Effector memory CD8-positive, alpha-beta T cell (primary cell): ENCODE data around the gene FBP2.

Experiments
- ATAC-seq: fragments of 150-1000 bp; cut with Tn5 transposase; replicated peaks from 2 replicates; pipeline ENCODE4 v1.10.0; 2021; ENCODE audit warnings: mild to moderate bottlenecking, moderate library complexity
- DNase-seq, 3 experiments: peaks; one replicate each; pipeline ENCODE4 v3.0.0; 2021
- H3K27ac Mint-ChIP-seq, 2 donors: one replicate each; pipeline ENCODE4 v1.8.0; 2022; ENCODE audit warnings: mild to moderate bottlenecking in 2 of 2, mixed read lengths in 2 of 2, moderate library complexity in 2 of 2
- H3K27me3 Mint-ChIP-seq, 2 donors: one replicate each; pipeline ENCODE4 v1.8.0; 2022; ENCODE audit warnings: mixed read lengths in 2 of 2
- H3K36me3 Mint-ChIP-seq: one replicate; pipeline ENCODE4 v1.8.0; 2022; ENCODE audit warnings: mild to moderate bottlenecking, moderate library complexity, mixed read lengths; ENCODE audit not compliant: insufficient read depth
- H3K4me1 Mint-ChIP-seq, 2 donors: one replicate each; pipeline ENCODE4 v1.8.0; 2022; ENCODE audit warnings: low read depth in 2 of 2, mixed read lengths in 2 of 2
- H3K4me3 Mint-ChIP-seq, 2 donors: one replicate each; pipeline ENCODE4 v1.8.0; 2022; ENCODE audit warnings: mild to moderate bottlenecking in 2 of 2, mixed read lengths in 2 of 2, moderate library complexity in 2 of 2
- H3K9me3 Mint-ChIP-seq, 2 donors: one replicate each; pipeline ENCODE4 v1.8.0; 2022; ENCODE audit warnings: mixed read lengths in 2 of 2
- total RNA-seq, 9 experiments: gene quantifications; one replicate each; lab custom pipeline; 2026; lab: John Stamatoyannopoulos, UW

FBP2 gene
- total RNA-seq: 0 to 0.06 (median 0) reads per million in 9 experiments

DNA sequence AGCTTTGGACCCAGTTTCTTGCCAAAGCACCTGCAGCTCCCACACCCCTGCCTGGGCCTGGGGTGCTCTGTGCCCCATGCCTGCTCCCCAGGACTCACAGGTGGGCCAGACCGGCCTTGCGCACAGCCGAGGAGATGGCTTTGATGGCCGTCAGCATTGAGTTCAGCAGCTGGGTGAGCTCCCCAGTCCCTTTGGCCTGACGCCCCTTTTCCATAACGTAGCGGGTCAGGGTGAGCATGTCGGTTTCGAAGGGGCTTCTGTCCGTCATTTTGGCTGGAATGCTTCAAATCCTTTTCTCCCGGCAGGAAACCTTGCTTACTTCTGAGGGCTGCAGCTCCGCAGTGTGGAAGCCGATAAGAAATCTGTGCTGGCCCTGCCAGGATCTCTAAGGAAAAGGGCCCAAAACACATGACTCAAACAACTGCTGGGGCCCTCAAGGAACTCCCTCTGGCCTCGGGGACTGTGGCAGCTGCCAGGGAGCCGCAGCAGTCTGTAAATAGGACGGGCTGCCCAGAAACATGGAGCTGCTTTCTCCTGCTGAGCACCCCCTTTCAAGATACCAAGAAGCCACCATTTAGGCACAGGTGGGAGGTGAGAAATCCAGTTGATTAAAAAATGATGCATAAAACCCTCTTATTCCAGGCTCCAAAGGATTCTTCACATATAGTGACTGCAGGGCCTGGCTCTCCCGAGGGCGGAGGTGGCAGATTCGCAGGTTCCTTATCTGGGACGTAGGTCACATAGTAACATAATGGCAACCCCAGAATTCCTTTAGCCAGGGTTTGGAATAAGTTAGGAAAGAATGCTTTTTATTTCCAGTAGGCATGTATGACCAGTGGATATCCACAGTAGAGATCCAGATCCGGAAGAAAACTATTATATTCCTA is at the start of gene FBP2:
FBP2 (minus strand) TSS at position 366 of the 887 bp plus-strand sequence; CDS start at position 268, 98 bp downstream.
- Mint-ChIP-seq H3K36me3 (no peaks in the 10 kb centered on the region), H3K4me3 (no peak within 1 kb of the TSS), H3K4me1 (no peaks in the 10 kb centered on the region), H3K27ac (no peak within 1 kb of the TSS), H3K9me3 (no peaks in the 10 kb centered on the region), H3K27me3 (peaks cover 16 to 66% of the 10 kb centered on the region in 2 donors)
- ATAC-seq (no peak), DNase-seq (no peak)

DNA sequence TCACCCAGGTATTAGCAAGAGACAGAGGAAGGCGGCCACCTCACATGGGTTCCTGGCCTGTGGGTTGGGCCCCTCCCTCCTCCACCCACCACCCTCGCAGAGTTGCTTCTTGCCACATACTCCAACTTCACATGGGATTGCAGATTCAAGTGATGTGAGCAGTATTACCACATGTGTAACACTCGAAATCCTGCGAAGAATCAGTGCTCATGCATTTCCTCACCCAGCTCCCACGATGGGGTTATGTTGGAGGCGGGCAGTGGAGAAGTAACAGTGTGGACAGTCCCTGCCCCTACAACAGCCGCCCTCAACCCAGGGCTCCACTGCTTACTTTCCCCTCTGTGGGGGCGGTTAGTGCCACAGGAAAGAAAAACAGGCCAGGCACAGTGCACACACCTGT is 49.6 kb upstream of the FBP2 start:
- peaks cover 10 to 26% of the 10 kb centered on the region in 2 donors for H3K27me3 Mint-ChIP-seq
- no peak overlapping the region for H3K27ac Mint-ChIP-seq
- H3K4me1 Mint-ChIP-seq: peaks cover 9% of the 10 kb centered on the region in 2 donors
- no peak overlapping the region for H3K4me3 Mint-ChIP-seq
- DNase-seq: no peak
- no peak for ATAC-seq
- peaks cover 5% of the 10 kb centered on the region for H3K36me3 Mint-ChIP-seq
- no peaks in the 10 kb centered on the region for H3K9me3 Mint-ChIP-seq

DNA sequence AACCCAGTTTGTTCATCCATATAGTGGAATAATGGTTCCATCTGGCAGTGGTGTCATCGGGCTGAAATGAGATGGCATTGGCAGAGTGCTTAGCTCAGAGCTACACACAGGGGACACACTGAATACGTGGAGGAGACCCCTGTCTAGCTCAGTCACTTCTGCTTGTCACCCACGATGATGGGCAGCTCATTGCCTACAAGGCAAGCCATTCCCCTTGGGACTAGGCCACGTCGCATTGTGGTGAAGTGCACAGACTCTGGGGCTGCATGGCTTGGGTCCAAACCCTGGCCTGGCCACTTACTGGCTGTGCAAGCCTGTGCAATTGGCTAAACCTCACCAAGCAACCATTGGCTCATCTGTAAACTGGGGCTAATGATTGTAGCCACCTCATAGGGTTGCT is 48.9 kb upstream of the FBP2 start:
- Mint-ChIP-seq H3K27me3 (peaks cover 12 to 22% of the 10 kb centered on the region in 2 donors), H3K36me3 (peaks cover 5% of the 10 kb centered on the region), H3K4me3 (no peak overlapping the region), H3K27ac (no peak overlapping the region), H3K4me1 (peaks cover 9% of the 10 kb centered on the region in 2 donors), H3K9me3 (no peaks in the 10 kb centered on the region)
- ATAC-seq (no peak), DNase-seq (no peak)

DNA sequence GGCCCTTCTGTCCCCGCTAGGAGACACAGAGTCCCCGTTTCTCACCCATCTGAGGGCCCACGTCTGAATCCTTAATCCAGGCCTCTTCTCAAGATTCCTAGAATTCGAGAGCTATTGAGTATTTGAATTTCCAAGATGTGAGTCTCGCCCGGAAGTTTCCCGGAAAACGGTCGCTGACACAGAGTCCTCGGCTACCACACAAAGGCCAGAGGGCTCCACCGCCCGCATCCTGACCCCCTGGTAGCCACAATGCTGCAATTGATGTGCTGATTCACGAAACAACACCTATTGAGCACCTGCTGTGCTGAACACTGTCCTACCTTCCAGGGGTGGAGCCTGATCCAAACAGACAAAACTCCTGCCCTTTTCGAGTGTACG is 46.4 kb upstream of the FBP2 start:
- DNase-seq: no peak
- peaks cover 9% of the 10 kb centered on the region in 2 donors for H3K4me1 Mint-ChIP-seq
- H3K36me3 Mint-ChIP-seq: peaks cover 5% of the 10 kb centered on the region
- H3K9me3 Mint-ChIP-seq: no peaks in the 10 kb centered on the region
- ATAC-seq: no peak
- peak overlapping the region; percentile 55 to 81 for H3K27ac Mint-ChIP-seq
- peak overlapping the region; percentile 84 to 86 for H3K4me3 Mint-ChIP-seq
- H3K27me3 Mint-ChIP-seq: peaks cover 11 to 12% of the 10 kb centered on the region in 2 donors

DNA sequence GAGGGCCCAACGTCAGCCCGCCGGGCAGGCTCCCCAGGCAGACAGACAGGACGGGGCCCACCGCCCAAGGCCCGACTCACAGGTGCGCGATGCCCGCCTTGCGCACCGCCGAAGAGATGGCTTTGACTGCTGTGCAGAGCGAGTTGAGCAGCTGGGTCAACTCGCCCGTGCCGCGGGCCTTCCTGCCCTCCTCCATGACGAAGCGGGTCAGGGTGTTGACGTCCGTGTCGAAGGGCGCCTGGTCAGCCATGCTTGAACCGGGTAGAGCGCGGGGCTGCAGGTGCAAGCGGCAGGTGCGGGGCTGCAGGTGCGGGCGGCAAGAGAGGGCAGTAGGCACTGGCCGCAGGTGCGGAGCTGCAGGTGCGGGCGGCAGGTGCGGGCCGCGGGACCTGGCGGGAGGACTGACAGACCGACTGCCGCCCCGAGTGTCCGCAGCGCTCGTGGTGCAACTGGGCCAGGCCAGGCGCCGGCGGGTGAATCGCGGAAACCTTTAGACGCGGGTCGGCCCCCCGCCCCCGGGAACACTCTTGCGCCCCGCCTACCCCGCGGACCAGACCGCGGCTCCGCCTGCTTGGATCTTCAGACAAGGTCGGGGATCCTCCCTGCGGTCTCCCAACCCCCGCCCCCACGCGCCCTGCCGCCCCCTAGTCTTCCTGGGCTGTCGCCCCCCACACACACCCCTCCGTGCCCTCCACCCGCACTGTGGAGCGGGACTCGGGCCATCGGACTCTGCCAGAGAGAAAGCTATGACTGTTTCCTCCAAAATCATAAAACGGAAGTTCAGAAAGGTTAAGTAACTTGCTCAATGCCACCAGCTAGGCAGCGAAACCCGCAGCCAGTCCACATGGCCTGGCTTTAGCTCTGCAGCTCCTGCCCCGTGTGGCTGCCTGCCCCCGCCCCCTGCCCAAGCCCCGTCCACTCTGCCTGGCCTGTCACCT is 45.7 kb upstream of the FBP2 start, which contains the start of gene FBP1:
FBP1 (minus strand) TSS at position 458 of the 938 bp plus-strand sequence; CDS start at position 250, 208 bp downstream.
- Mint-ChIP-seq H3K4me3 (peak within 1 kb of the TSS; percentile 84 to 86), H3K9me3 (no peaks in the 10 kb centered on the region), H3K4me1 (peaks cover 9% of the 10 kb centered on the region in 2 donors), H3K27me3 (peaks cover 11 to 12% of the 10 kb centered on the region in 2 donors), H3K27ac (peak within 1 kb of the TSS; percentile 55 to 81), H3K36me3 (peaks cover 5% of the 10 kb centered on the region)
- ATAC-seq (peak; percentile 76), DNase-seq (peak; percentile 15 to 18 (median 17))

DNA sequence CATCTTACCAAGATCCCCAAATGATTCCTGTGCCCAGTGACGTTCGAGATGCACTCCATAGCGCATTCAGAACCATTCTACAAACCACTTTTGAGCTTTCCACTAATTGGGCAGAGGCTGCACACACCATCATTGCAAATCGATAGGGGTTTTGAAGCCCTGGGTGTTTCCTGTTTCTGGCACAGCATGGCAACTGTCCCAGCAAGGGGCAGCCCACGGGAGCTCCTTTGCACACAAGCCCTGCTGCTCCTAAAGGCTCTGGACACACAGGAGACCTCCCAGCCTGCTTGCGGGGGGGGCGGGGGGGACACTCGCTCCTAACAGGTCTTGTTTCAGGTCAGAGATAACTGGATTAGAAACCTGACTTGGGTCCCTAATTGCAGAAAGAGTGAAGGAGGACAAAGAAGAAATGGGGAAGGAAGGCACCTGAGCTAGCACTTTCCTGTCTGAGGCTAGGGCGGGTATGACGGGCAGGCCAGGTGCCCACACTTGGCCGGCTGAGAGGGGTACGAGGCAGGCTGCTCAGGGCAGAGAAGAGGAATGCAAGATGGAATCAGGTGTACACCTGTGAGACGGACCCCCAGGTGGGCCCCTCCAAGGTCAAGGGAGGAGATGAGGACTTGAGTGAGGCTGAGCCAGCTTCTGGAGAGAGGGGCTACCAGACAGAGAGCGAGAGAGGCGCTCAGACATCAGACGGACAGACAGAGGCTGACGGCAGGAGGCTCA is 44.9 kb upstream of the FBP2 start:
- no peak for DNase-seq
- Mint-ChIP-seq H3K4me1 (peaks cover 9% of the 10 kb centered on the region in 2 donors), H3K36me3 (peaks cover 5% of the 10 kb centered on the region), H3K27ac (peak overlapping the region; percentile 55 to 81), H3K9me3 (no peaks in the 10 kb centered on the region), H3K27me3 (peaks cover 11 to 12% of the 10 kb centered on the region in 2 donors), H3K4me3 (peak overlapping the region; percentile 84 to 86)
- ATAC-seq: no peak

DNA sequence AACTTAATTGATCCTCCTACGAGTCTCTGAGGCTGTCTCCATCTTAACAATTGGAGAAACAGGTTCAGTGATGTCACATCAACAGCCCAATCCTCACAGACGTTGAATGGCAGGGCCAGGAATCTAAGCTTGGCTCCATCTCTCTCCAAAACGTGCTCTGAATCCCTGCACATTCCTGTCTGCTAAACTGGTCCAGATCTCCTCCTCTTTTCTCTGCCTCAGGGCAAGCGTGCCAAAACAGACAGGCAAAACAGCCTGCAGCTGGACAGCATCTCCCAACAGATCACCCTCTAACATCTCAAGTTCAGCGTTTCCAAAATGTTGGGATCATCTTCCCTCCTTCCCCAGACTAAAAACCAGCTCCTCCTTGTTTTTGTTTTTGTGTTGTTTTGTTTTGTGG is 39.1 kb upstream of the FBP2 start:
- Mint-ChIP-seq H3K4me1 (no peaks in the 10 kb centered on the region), H3K27me3 (no peaks in the 10 kb centered on the region), H3K27ac (no peak overlapping the region), H3K9me3 (no peaks in the 10 kb centered on the region), H3K36me3 (no peaks in the 10 kb centered on the region), H3K4me3 (no peak overlapping the region)
- DNase-seq (no peak), ATAC-seq (no peak)

DNA sequence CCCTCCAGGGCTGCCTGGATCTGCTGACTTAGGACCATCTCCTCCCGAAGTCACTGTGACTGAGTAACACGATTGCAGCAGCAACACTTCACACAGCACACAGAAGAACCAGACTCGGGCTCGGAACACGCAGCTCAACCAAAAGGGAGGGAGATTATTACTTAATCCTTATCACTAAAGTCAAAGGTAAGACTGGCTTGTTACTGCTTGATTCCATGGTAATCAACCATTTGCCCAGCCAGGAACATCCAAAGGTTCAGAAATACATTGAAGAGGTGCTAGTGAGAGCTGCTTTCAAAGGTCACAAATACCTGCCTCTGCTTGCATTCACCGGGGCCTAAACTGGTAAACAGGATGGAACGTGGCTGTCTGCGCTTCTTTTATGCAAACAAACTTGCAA is 38.0 kb upstream of the FBP2 start:
- Mint-ChIP-seq H3K27me3 (no peaks in the 10 kb centered on the region), H3K9me3 (no peaks in the 10 kb centered on the region), H3K4me3 (no peak overlapping the region), H3K4me1 (no peaks in the 10 kb centered on the region), H3K36me3 (no peaks in the 10 kb centered on the region), H3K27ac (no peak overlapping the region)
- DNase-seq (no peak), ATAC-seq (no peak)

DNA sequence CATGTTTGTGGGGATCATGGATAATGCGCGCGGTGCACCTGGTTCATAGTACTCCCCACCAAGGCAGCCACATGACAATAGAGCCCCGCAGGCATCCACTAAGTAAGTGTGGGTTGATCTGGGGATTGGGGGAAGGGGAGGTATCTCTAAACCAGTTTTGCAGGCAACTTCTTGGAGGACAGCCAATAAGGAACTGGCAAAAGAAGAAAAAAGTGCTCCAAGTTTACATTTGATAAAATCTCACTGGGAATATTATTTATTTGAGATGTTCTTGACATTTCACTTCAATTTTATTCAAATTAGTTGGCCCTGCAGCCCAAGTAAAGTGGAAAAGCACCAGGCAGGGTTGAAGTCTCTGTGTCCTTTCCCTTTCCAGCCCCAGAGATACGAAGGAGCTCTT is 37.2 kb upstream of the FBP2 start:
- H3K4me1 Mint-ChIP-seq: no peaks in the 10 kb centered on the region
- no peaks in the 10 kb centered on the region for H3K36me3 Mint-ChIP-seq
- no peak for DNase-seq
- no peaks in the 10 kb centered on the region for H3K9me3 Mint-ChIP-seq
- H3K4me3 Mint-ChIP-seq: no peak overlapping the region
- no peak for ATAC-seq
- no peaks in the 10 kb centered on the region for H3K27me3 Mint-ChIP-seq
- H3K27ac Mint-ChIP-seq: no peak overlapping the region

DNA sequence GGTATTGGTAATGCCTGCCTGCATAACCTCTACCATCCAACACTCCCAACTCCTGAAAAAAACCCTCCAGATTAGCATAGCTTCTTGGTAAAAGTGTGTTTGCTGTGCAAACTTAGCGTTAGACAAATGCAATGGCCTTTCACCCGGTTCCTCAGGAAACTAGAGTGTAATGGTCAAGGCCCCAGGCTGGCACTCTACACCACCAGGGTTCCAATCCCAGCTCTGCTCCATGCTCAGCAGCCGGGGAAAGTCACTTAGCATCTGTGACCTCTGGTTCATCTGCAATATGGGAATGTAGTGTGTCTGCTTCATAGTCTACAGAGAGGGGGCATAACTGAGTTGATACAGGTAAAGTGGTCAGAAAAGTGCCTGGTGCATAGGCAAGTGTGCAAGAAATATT is 36.7 kb upstream of the FBP2 start:
- no peak for DNase-seq
- H3K36me3 Mint-ChIP-seq: no peaks in the 10 kb centered on the region
- no peaks in the 10 kb centered on the region for H3K9me3 Mint-ChIP-seq
- H3K27me3 Mint-ChIP-seq: no peaks in the 10 kb centered on the region
- H3K4me3 Mint-ChIP-seq: no peak overlapping the region
- ATAC-seq: no peak
- no peak overlapping the region for H3K27ac Mint-ChIP-seq
- no peaks in the 10 kb centered on the region for H3K4me1 Mint-ChIP-seq

DNA sequence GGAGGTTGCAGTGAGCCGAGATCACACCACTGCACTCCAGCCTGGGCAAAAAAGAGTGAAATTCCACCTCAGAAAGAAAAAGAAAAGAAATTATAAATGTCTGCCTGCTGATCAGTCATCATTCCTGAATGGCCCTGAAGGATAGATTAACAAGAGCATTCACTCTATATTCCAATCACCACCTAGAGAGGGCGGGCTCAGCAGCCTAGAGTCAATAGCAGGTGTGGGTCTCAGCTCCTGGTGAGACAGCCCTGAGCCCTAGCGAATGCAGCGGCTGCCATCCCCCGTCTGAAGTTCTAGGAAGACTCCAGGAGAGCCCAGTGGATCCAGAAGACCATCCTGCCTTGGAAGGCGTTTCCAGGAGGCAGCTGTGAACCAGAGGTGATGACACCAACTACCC is 33.7 kb upstream of the FBP2 start:
- Mint-ChIP-seq H3K27ac (no peak overlapping the region), H3K27me3 (peaks cover 0 to 4% of the 10 kb centered on the region in 2 donors), H3K4me1 (peaks cover 0 to 4% of the 10 kb centered on the region in 2 donors), H3K36me3 (peaks cover 4% of the 10 kb centered on the region), H3K9me3 (no peaks in the 10 kb centered on the region), H3K4me3 (no peak overlapping the region)
- ATAC-seq (no peak), DNase-seq (no peak)

DNA sequence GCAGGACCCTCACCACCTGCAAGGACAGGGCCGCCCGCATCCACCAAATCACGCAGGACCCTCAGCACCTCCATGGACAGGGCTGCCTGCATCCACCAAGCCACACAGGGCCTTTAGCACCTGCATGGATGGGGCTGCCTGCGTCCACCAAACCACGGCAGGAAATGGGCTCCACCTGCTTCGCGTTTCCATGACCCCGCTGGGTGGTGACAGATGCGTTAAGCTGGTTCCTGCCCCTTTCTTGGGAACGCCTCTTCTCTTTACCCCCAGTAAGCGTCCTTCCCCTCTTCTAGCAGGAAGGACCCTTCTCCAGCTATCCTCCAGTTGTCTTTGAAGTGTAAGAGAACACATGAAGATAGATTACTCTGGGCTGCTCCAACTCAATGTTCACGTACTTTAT is 32.2 kb upstream of the FBP2 start:
- H3K27me3 Mint-ChIP-seq: peaks cover 0 to 4% of the 10 kb centered on the region in 2 donors
- no peak for ATAC-seq
- no peak overlapping the region for H3K27ac Mint-ChIP-seq
- H3K9me3 Mint-ChIP-seq: no peaks in the 10 kb centered on the region
- DNase-seq: no peak
- peaks cover 4% of the 10 kb centered on the region in 2 donors for H3K4me1 Mint-ChIP-seq
- peaks cover 4% of the 10 kb centered on the region for H3K36me3 Mint-ChIP-seq
- H3K4me3 Mint-ChIP-seq: no peak overlapping the region

DNA sequence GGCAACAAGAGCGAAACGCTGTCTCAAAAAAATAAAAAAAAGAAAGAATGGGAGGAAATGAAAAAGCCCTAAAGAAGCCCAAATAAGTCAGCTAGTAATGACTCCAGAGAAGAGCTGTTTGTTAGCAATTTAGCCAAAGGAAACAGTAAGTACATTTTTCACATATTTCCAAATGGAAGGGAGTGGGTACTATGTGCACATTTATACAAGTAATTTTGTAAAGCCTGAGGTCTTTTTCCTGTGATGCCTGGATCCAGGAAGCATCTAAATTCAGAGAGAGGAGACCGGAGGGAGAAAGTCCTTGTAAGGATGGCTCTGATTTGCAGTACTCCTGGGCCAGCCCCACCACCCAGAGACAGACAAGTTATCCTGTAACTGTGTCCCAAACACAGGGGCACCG is 31.0 kb upstream of the FBP2 start:
- ATAC-seq (no peak), DNase-seq (no peak)
- Mint-ChIP-seq H3K4me1 (peaks cover 4% of the 10 kb centered on the region in 2 donors), H3K27ac (no peak overlapping the region), H3K9me3 (no peaks in the 10 kb centered on the region), H3K4me3 (no peak overlapping the region), H3K36me3 (peaks cover 4% of the 10 kb centered on the region), H3K27me3 (peaks cover 0 to 11% of the 10 kb centered on the region in 2 donors)
